Right lobe of liver (tissue), 6 donors: ENCODE results near the gene TRIO. TPM values are rescaled to one million over a fixed set of nuclear protein-coding genes. Genes with fewer than 3 reads are reported as not detected.
A peak's percentile ranks its signal among the peaks of the same experiment; 100 is the strongest.

ENCODE experiments used
- ATAC-seq, 4 donors: fragments of 200-7000 bp; cut with Tn5 transposase; one replicate each; pipeline ENCODE4 v1.9.1; 2020; ENCODE audit warnings: mild to moderate bottlenecking in 4 of 4, moderate library complexity in 4 of 4
- DNase-seq, 3 donors: peaks; one replicate each; pipeline ENCODE4 v3.0.0-alpha.2; 2020
- H3K27ac ChIP-seq, 3 donors: fragments of 200-600 bp; one replicate each; pipeline ENCODE4 v1.8.0; 2022
- H3K27me3 ChIP-seq, 2 donors: fragments of 200-600 bp; one replicate each; pipeline ENCODE4 v1.8.0; 2022
- H3K36me3 ChIP-seq, 4 donors: fragments of 200-600 bp; sonication (generic) in 1 of 4; one replicate each; pipeline versions ENCODE4 v1.5.1 to v1.8.0; 2017 to 2022; ENCODE audit warnings: control low read depth in 1 of 4
- H3K4me1 ChIP-seq, 4 donors: fragments of 200-600 bp; sonication (generic) in 1 of 4; one replicate each; pipeline versions ENCODE4 v1.5.1 to v1.8.0; 2017 to 2022; ENCODE audit warnings: control low read depth in 1 of 4
- H3K4me3 ChIP-seq, 3 donors: fragments of 200-600 bp; one replicate each; pipeline ENCODE4 v1.8.0; 2022
- H3K9me3 ChIP-seq, 4 donors: fragments of 200-600 bp; sonication (generic) in 1 of 4; one replicate each; pipeline versions ENCODE4 v1.5.1 to v1.8.0; 2017 to 2022; ENCODE audit warnings: control low read depth in 1 of 4
- CTCF ChIP-seq, 4 donors: fragments of 200-600 bp in 3 of 4; fragments of 450-650 bp in 1 of 4; IDR thresholded peaks; one replicate each; pipeline versions ENCODE4 v1.5.1 to v1.8.0; 2016 to 2022; ENCODE audit warnings: antibody characterized with exemption in 4 of 4, mild to moderate bottlenecking in 2 of 4
- POLR2A ChIP-seq: fragments of 450-650 bp; IDR thresholded peaks from one replicate; pipeline ENCODE4 v1.6.1; 2017; ENCODE audit warnings: antibody characterized with exemption, mild to moderate bottlenecking
- WGBS: methylation state at CpG from one replicate; pipeline ENCODE4 v1.1.6; 2018; ENCODE audit warnings: low coverage, low lambda C conversion rate; ENCODE audit not compliant: insufficient coverage; ENCODE audit errors: missing lambda C conversion rate; 5-methylcytosine and 5-hydroxymethylcytosine counted together
- intact Hi-C, 2 donors: fragments of 100-400 bp; cut with DNase I; formaldehyde crosslinking; loops; one replicate each; pipeline versions ENCODE4 v1.11.2 to v1.14.1; 2022
- total RNA-seq, 6 experiments: library from RNA; depleted of rRNA in 2 of 6; stranded (reverse); fragments of >200 nt in 2 of 6; fragmentation: NEBNext Ultra II Directional in 3 of 6; extraction: Animal tissue kit (Norgen Biotek cat#: 25700) in 3 of 6; gene quantifications; one replicate each; pipeline versions ENCODE4 v1.1.0 to v1.2.4, GENCODE V29; 2016 to 2023
- donor health status: DM: no; HTN: yes; CAD: no.
- donor health status: DM: no; HTN: no; CAD: no.
- donor health status: DM: no; HTN: no; CAD: no.
- donor health status: DM: no; HTN: yes; CAD: no.
- donor health status: DM: no; HTN: yes; CAD: no.

Gene TRIO
- total RNA-seq, 6 experiments from 2014 or later, result 34.7 to 63.5 (median 50.2) TPM

GRCh38 chr5:14348142-14348541 is 205.0 kb downstream of the TRIO start:
- H3K4me3 ChIP-seq, result no peak overlapping the region
- no peak for ATAC-seq
- WGBS, result 85% methylated on average over 5 of the region's 5 CpGs

GRCh38 chr5:14349029-14349428 is 205.9 kb downstream of the TRIO start:
- no peak overlapping the region for H3K4me3 ChIP-seq
- 95% methylated on average over 8 of the region's 8 CpGs for WGBS
- intact Hi-C loops, result no loop called here
- ATAC-seq, result no peak
- no peak overlapping the region for H3K27ac ChIP-seq
- no peaks in the 10 kb centered on the region for H3K27me3 ChIP-seq
- no peaks in the 10 kb centered on the region for H3K9me3 ChIP-seq
- TF ChIP-seq CTCF (IDR thresholded peaks at IDR 0.05), result no peak
- no peak for TF ChIP-seq POLR2A
- no peaks in the 10 kb centered on the region for H3K4me1 ChIP-seq
- DNase-seq, result no peak
- peaks cover 0 to 3% (median under 1%) of the 10 kb centered on the region in 4 donors for H3K36me3 ChIP-seq

More at GRCh38 chr5:14348142-14348541, 205.0 kb downstream of the TRIO start:
- intact Hi-C loops, result no loop called here
- H3K27me3 ChIP-seq, result no peaks in the 10 kb centered on the region
- no peaks in the 10 kb centered on the region for H3K9me3 ChIP-seq
- H3K36me3 ChIP-seq, result peaks cover 0 to 7% (median 3%) of the 10 kb centered on the region in 4 donors
- H3K4me1 ChIP-seq, result no peaks in the 10 kb centered on the region
- no peak overlapping the region for H3K27ac ChIP-seq
- no peak for DNase-seq
- TF ChIP-seq CTCF (IDR thresholded peaks at IDR 0.05) (no peak), POLR2A (no peak)

GRCh38 chr5:14351086-14351661 is 208.0 kb downstream of the TRIO start:
- Histone ChIP-seq H3K9me3 (no peaks in the 10 kb centered on the region), H3K27me3 (no peaks in the 10 kb centered on the region), H3K27ac (no peak overlapping the region), H3K4me1 (no peaks in the 10 kb centered on the region), H3K36me3 (no peaks in the 10 kb centered on the region), H3K4me3 (no peak overlapping the region)
- TF ChIP-seq POLR2A (no peak), CTCF (IDR thresholded peaks at IDR 0.05) (no peak)
- WGBS, result 58% methylated on average over 6 of the region's 7 CpGs
- intact Hi-C loops, result no loop called here
- no peak for DNase-seq
- peak; percentile 14 to 43 (median 22) for ATAC-seq

GRCh38 chr5:14351845-14352712 is 208.9 kb downstream of the TRIO start:
- intact Hi-C loops, result no loop called here
- H3K27ac ChIP-seq, result no peak overlapping the region
- H3K4me3 ChIP-seq, result no peak overlapping the region
- ATAC-seq (peak; percentile 96 to 99 (median 98)), DNase-seq (peak; percentile 61 to 66 (median 61))
- TF ChIP-seq CTCF (IDR thresholded peaks at IDR 0.05), result peak; percentile 76 to 97 (median 96)
- TF ChIP-seq POLR2A, result no peak
- no peaks in the 10 kb centered on the region for H3K9me3 ChIP-seq
- H3K27me3 ChIP-seq, result no peaks in the 10 kb centered on the region
- H3K36me3 ChIP-seq, result no peaks in the 10 kb centered on the region
- H3K4me1 ChIP-seq, result no peaks in the 10 kb centered on the region
- 45% methylated on average over 2 of the region's 7 CpGs for WGBS
